GM13976 (cell line): ENCODE measurements around the gene NTM.

Experiments used
- DNase-seq: peaks from one replicate; pipeline ENCODE4 v3.0.0; 2012; ENCODE audit warnings: low spot score
- CTCF ChIP-seq: IDR thresholded peaks from 2 replicates; pipeline ENCODE4 v1.5.1; 2012; ENCODE audit warnings: borderline replicate concordance, mild to moderate bottlenecking; ENCODE audit not compliant: insufficient read depth; ENCODE audit errors: extremely low read depth, missing control alignments, control extremely low read depth
- in situ Hi-C: fragments of 300-500 bp; cut with MboI; formaldehyde crosslinking; loops from one replicate; pipeline ENCODE4 v1.12.0; 2022; ENCODE audit warnings: low sequenced_read_pairs, mixed read lengths, inconsistent platforms; ENCODE audit not compliant: unreplicated experiment

NTM gene

GRCh38 chr11:131411636-131412035, 41.2 kb downstream of the NTM start:
- TF ChIP-seq CTCF, result no peak
- no peak for DNase-seq
- in situ Hi-C loops, result no loop called here

- in situ Hi-C loops, result no loop called here
- no peak for DNase-seq
- TF ChIP-seq CTCF, result no peak
Measured at GRCh38 chr11:131412061-131412460, 41.6 kb downstream of the NTM start.

- DNase-seq, result no peak
- in situ Hi-C loops, result no loop called here
- no peak for TF ChIP-seq CTCF
Measured at GRCh38 chr11:131413217-131413616, 42.8 kb downstream of the NTM start.

- no peak for DNase-seq
- in situ Hi-C loops, result no loop called here
- no peak for TF ChIP-seq CTCF
Measured at GRCh38 chr11:131418189-131418588, 47.8 kb downstream of the NTM start.

- no peak for DNase-seq
- TF ChIP-seq CTCF, result no peak
- in situ Hi-C loops, result no loop called here
Measured at GRCh38 chr11:131421066-131421855, 50.8 kb downstream of the NTM start.

- no peak for DNase-seq
- no peak for TF ChIP-seq CTCF
- in situ Hi-C loops, result no loop called here
Measured at GRCh38 chr11:131422029-131422428, 51.6 kb downstream of the NTM start.

- in situ Hi-C loops, result no loop called here
Measured at GRCh38 chr11:131422496-131422895, 52.1 kb downstream of the NTM start.

More at GRCh38 chr11:131422496-131422895, 52.1 kb downstream of the NTM start:
- TF ChIP-seq CTCF, result no peak
- no peak for DNase-seq
